ENCODE data around the gene MROH9. TPM values are rescaled to one million over a fixed set of nuclear protein-coding genes. Genes with fewer than 3 reads are reported as not detected.

Gene MROH9
- total RNA-seq, 1 experiment from 2014 or later = not detected

DNA sequence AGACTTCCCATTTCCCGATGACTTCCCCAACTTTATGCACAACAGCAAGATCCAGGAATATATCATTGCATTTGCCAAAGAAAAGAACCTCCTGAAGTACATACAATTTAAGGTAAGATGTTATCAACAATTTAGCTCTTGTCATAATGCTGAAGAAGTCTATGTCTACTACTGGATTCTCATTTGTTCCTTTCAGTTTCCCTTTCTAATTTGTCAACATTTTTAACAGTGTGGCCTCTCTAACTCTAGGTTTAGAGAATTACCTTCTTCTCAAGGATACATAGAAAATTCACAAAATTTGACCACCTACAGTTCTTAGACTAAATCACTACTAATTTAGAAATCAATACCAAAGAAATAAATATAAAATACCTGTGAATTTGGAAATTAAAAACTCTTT, 168.5 kb downstream of the MROH9 start:
- Histone ChIP-seq H4K20me1 (ENCODE audit: insufficient read depth) (no peaks in the 10 kb centered on the region), H3K4me1 (ENCODE audit: control insufficient read depth in 1 of 2, insufficient read depth in 2 of 2, low read length in 2 of 2) (no peaks in the 10 kb centered on the region), H3K9me3 (ENCODE audit: control insufficient read depth in 1 of 2, insufficient read depth in 1 of 2, low read depth in 1 of 2, low read length in 2 of 2) (no peaks in the 10 kb centered on the region), H3K9me2 (ENCODE audit: insufficient read depth) (no peaks in the 10 kb centered on the region), H3K9ac (ENCODE audit: low read length) (no peak overlapping the region), H3K27ac (ENCODE audit: low read depth, low read length) (no peak overlapping the region), H2AFZ (ENCODE audit: low read depth, low read length, poor library complexity, severe bottlenecking) (no peak overlapping the region), H3K27me3 (ENCODE audit: insufficient read depth, low read length) (no peaks in the 10 kb centered on the region), H3K4me2 (ENCODE audit: low read length) (no peak overlapping the region), H3K79me2 (ENCODE audit: insufficient read depth, low read length) (no peaks in the 10 kb centered on the region), H3K36me3 (ENCODE audit: control insufficient read depth in 1 of 2, insufficient read depth in 2 of 2, low read length in 2 of 2) (no peaks in the 10 kb centered on the region), H3K4me3 (replicated peaks in 1 of 2; ENCODE audit: low read depth in 1 of 2, low read length in 2 of 2) (no peak overlapping the region)
- RAD21 ChIA-PET (ENCODE audit: low non-redundant PET in 1 of 2, low total read pairs in 2 of 2, uncharacterized antibody in 2 of 2, unreplicated experiment in 2 of 2) = no interaction called here
- DNase-seq (ENCODE audit: low read depth, low spot score) (no peak), ATAC-seq (no peak)
- intact Hi-C loops (cut with micrococcal nuclease) = no loop called here
- CTCF ChIA-PET = no interaction called here
- TF ChIP-seq, protein P1, sequence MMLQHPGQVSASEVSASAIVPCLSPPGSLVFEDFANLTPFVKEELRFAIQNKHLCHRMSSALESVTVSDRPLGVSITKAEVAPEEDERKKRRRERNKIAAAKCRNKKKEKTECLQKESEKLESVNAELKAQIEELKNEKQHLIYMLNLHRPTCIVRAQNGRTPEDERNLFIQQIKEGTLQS (IDR thresholded peaks at IDR 0.05) = no peak
- BruUV-seq (replicated peaks) = no TSS peak
- POLR2A ChIA-PET = no interaction called here

- Histone ChIP-seq H3K36me3 (ENCODE audit: control insufficient read depth in 1 of 2, insufficient read depth in 2 of 2, low read length in 2 of 2) (no peaks in the 10 kb centered on the region), H3K27me3 (ENCODE audit: insufficient read depth, low read length) (peaks cover 6% of the 10 kb centered on the region; the same call in 1 of the 2 replicates), H3K4me1 (ENCODE audit: control insufficient read depth in 1 of 2, insufficient read depth in 2 of 2, low read length in 2 of 2) (no peaks in the 10 kb centered on the region), H3K9me2 (ENCODE audit: insufficient read depth) (no peaks in the 10 kb centered on the region), H3K9me3 (ENCODE audit: control insufficient read depth in 1 of 2, insufficient read depth in 1 of 2, low read depth in 1 of 2, low read length in 2 of 2) (no peaks in the 10 kb centered on the region), H3K79me2 (ENCODE audit: insufficient read depth, low read length) (no peaks in the 10 kb centered on the region), H3K4me3 (replicated peaks in 1 of 2; ENCODE audit: low read depth in 1 of 2, low read length in 2 of 2) (no peak overlapping the region), H3K27ac (ENCODE audit: low read depth, low read length) (no peak overlapping the region), H2AFZ (ENCODE audit: low read depth, low read length, poor library complexity, severe bottlenecking) (no peak overlapping the region), H3K9ac (ENCODE audit: low read length) (no peak overlapping the region), H4K20me1 (ENCODE audit: insufficient read depth) (no peaks in the 10 kb centered on the region), H3K4me2 (ENCODE audit: low read length) (no peak overlapping the region)
- ChIA-PET POLR2A (no interaction called here), RAD21 (ENCODE audit: low non-redundant PET in 1 of 2, low total read pairs in 2 of 2, uncharacterized antibody in 2 of 2, unreplicated experiment in 2 of 2) (no interaction called here), CTCF (no interaction called here)
- no peak for TF ChIP-seq POLR2AphosphoS5 (IDR thresholded peaks at IDR 0.05; ENCODE audit: low read depth, low read length)
- TF ChIP-seq RAD21 (IDR thresholded peaks at IDR 0.05; ENCODE audit: low read depth) = no peak
- TF ChIP-seq POLR2A (IDR thresholded peaks at IDR 0.05; ENCODE audit: borderline replicate concordance, extremely low read depth, insufficient read depth, insufficient read length) = no peak
- TF ChIP-seq ELF1 (IDR thresholded peaks at IDR 0.05; ENCODE audit: borderline replicate concordance, low read depth) = no peak
- TF ChIP-seq, protein P2, sequence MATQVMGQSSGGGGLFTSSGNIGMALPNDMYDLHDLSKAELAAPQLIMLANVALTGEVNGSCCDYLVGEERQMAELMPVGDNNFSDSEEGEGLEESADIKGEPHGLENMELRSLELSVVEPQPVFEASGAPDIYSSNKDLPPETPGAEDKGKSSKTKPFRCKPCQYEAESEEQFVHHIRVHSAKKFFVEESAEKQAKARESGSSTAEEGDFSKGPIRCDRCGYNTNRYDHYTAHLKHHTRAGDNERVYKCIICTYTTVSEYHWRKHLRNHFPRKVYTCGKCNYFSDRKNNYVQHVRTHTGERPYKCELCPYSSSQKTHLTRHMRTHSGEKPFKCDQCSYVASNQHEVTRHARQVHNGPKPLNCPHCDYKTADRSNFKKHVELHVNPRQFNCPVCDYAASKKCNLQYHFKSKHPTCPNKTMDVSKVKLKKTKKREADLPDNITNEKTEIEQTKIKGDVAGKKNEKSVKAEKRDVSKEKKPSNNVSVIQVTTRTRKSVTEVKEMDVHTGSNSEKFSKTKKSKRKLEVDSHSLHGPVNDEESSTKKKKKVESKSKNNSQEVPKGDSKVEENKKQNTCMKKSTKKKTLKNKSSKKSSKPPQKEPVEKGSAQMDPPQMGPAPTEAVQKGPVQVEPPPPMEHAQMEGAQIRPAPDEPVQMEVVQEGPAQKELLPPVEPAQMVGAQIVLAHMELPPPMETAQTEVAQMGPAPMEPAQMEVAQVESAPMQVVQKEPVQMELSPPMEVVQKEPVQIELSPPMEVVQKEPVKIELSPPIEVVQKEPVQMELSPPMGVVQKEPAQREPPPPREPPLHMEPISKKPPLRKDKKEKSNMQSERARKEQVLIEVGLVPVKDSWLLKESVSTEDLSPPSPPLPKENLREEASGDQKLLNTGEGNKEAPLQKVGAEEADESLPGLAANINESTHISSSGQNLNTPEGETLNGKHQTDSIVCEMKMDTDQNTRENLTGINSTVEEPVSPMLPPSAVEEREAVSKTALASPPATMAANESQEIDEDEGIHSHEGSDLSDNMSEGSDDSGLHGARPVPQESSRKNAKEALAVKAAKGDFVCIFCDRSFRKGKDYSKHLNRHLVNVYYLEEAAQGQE (IDR thresholded peaks at IDR 0.05; ENCODE audit: low read depth) = no peak
- no peak for TF ChIP-seq EGR1 (IDR thresholded peaks at IDR 0.05; ENCODE audit: low read depth)
- TF ChIP-seq, protein P3, sequence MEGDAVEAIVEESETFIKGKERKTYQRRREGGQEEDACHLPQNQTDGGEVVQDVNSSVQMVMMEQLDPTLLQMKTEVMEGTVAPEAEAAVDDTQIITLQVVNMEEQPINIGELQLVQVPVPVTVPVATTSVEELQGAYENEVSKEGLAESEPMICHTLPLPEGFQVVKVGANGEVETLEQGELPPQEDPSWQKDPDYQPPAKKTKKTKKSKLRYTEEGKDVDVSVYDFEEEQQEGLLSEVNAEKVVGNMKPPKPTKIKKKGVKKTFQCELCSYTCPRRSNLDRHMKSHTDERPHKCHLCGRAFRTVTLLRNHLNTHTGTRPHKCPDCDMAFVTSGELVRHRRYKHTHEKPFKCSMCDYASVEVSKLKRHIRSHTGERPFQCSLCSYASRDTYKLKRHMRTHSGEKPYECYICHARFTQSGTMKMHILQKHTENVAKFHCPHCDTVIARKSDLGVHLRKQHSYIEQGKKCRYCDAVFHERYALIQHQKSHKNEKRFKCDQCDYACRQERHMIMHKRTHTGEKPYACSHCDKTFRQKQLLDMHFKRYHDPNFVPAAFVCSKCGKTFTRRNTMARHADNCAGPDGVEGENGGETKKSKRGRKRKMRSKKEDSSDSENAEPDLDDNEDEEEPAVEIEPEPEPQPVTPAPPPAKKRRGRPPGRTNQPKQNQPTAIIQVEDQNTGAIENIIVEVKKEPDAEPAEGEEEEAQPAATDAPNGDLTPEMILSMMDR (IDR thresholded peaks at IDR 0.05 in 2 of 3, conservative IDR thresholded peaks at IDR 0.05 in 1 of 3; ENCODE audit: borderline replicate concordance in 1 of 3, insufficient read depth in 1 of 3, low read depth in 2 of 3, low read length in 2 of 3) = no peak
- TF ChIP-seq ZFX (IDR thresholded peaks at IDR 0.05) = no peak
- no peak for TF ChIP-seq FOSL1 (IDR thresholded peaks at IDR 0.05; ENCODE audit: low read depth)
- TF ChIP-seq, protein P1 (IDR thresholded peaks at IDR 0.05) = no peak
- no peak for TF ChIP-seq CEBPB (IDR thresholded peaks at IDR 0.05; ENCODE audit: low read depth)
- TF ChIP-seq YY1 (IDR thresholded peaks at IDR 0.05; ENCODE audit: extremely low read depth, insufficient replicate concordance, low read depth, low read length) = no peak
- intact Hi-C loops (cut with micrococcal nuclease) = no loop called here
- no peak for ATAC-seq
- DNase-seq (ENCODE audit: low read depth, low spot score) = no peak
- BruUV-seq (replicated peaks) = no TSS peak
Measured at GRCh38 chr1:171107262-171107940, 172.1 kb downstream of the MROH9 start.

All from HCT116 (cell line).